Keratinocyte (primary cell): ENCODE data around the gene FOXN1. TPM values are rescaled to one million over a fixed set of nuclear protein-coding genes. Genes with fewer than 3 reads are reported as not detected.

Experiments used
- DNase-seq: peaks from one replicate; pipeline ENCODE4 v3.0.0-alpha.2; 2011; ENCODE audit warnings: low read depth, missing footprints, low spot score
- FAIRE-seq: peaks from 2 replicates; lab custom pipeline; 2011; peaks lifted over from hg19 to GRCh38; lab: Jason Lieb, UNC
- H2AFZ ChIP-seq: 2 replicates; pipeline ENCODE4 v1.6.0; 2012; ENCODE audit warnings: low read length, control low read depth, inconsistent platforms; ENCODE audit not compliant: control insufficient read depth
- H3K27ac ChIP-seq: 2 replicates; pipeline ENCODE4 v1.5.1; 2011; ENCODE audit warnings: low read length; ENCODE audit not compliant: control insufficient read depth, insufficient read depth
- H3K27me3 ChIP-seq: 3 replicates; pipeline ENCODE4 v1.6.0; 2011; ENCODE audit warnings: low read length; ENCODE audit not compliant: control insufficient read depth, insufficient read depth; ENCODE audit errors: extremely low read depth
- H3K36me3 ChIP-seq, 2 experiments: 2 replicates in 1 of 2; 3 replicates in 1 of 2; pipeline ENCODE4 v1.5.1; 2011; ENCODE audit warnings: low read length in 2 of 2, mild to moderate bottlenecking in 1 of 2; ENCODE audit not compliant: control insufficient read depth in 2 of 2, insufficient read depth in 2 of 2; ENCODE audit errors: extremely low read depth in 1 of 2
- H3K4me1 ChIP-seq: 3 replicates; pipeline ENCODE4 v1.5.1; 2011; ENCODE audit warnings: low read length; ENCODE audit not compliant: control insufficient read depth, insufficient read depth; ENCODE audit errors: extremely low read depth
- H3K4me2 ChIP-seq: 3 replicates; pipeline ENCODE4 v1.6.0; 2011; ENCODE audit warnings: low read depth, low read length; ENCODE audit not compliant: control insufficient read depth, insufficient read depth; ENCODE audit errors: extremely low read depth
- H3K4me3 ChIP-seq, 3 experiments: fragments of 200-600 bp in 1 of 3; sonication (generic) in 1 of 3; 2 replicates in 2 of 3; 3 replicates in 1 of 3; pipeline ENCODE4 v1.5.1; 2011 to 2016; ENCODE audit warnings: low read length in 3 of 3, mild to moderate bottlenecking in 3 of 3, control low read depth in 2 of 3, inconsistent platforms in 1 of 3, low read depth in 1 of 3, mixed read lengths in 1 of 3, mixed run types in 1 of 3, moderate library complexity in 1 of 3; ENCODE audit not compliant: control insufficient read depth in 2 of 3, insufficient read depth in 2 of 3; ENCODE audit errors: extremely low read depth in 1 of 3
- H3K79me2 ChIP-seq: 2 replicates; pipeline ENCODE4 v1.6.0; 2012; ENCODE audit warnings: low read length; ENCODE audit not compliant: control insufficient read depth, insufficient read depth
- H3K9ac ChIP-seq: 3 replicates; pipeline ENCODE4 v1.6.0; 2011; ENCODE audit warnings: low read length; ENCODE audit not compliant: control insufficient read depth, insufficient read depth; ENCODE audit errors: extremely low read depth
- H3K9me1 ChIP-seq: 3 replicates; pipeline ENCODE4 v1.6.0; 2011; ENCODE audit warnings: low read length; ENCODE audit not compliant: control insufficient read depth, insufficient read depth; ENCODE audit errors: extremely low read depth
- H3K9me3 ChIP-seq: 2 replicates; pipeline ENCODE4 v1.5.1; 2012; ENCODE audit warnings: low read depth, low read length; ENCODE audit not compliant: control insufficient read depth
- H4K20me1 ChIP-seq: 3 replicates; pipeline ENCODE4 v1.6.0; 2011; ENCODE audit warnings: low read length; ENCODE audit not compliant: control insufficient read depth, insufficient read depth; ENCODE audit errors: extremely low read depth
- EZH2 ChIP-seq: IDR thresholded peaks from one replicate; pipeline ENCODE4 v1.6.1; 2012; ENCODE audit warnings: inconsistent platforms, mild to moderate bottlenecking, low read length, moderate library complexity
- dilution Hi-C: fragments of 300-500 bp; cut with MboI; formaldehyde crosslinking; loops from one replicate; pipeline ENCODE4 v1.7.0; 2020; ENCODE audit warnings: low sequenced_read_pairs; ENCODE audit not compliant: extremely low pct_ligation_motif_present
- polyA plus RNA-seq, 5 experiments: library from polyadenylated mRNA; depleted of rRNA in 3 of 5; stranded (reverse) in 3 of 5; stranded (forward) in 1 of 5; unstranded in 1 of 5; fragments of >200 nt; gene quantifications; 1 replicate in 1 of 5; 2 replicates in 3 of 5; 3 replicates in 1 of 5; pipeline versions ENCODE4 v1.2.1 to v1.2.3, GENCODE V29; 2011 to 2012; ENCODE audit warnings: missing spikeins in 2 of 5, low read depth in 1 of 5, low replicate concordance in 1 of 5
- TF ChIP-seq, protein P1 (sequence below), 3 experiments: IDR thresholded peaks in 1 of 3; conservative IDR thresholded peaks in 1 of 3; optimal IDR thresholded peaks in 1 of 3; 2 replicates in 2 of 3; 3 replicates in 1 of 3; pipeline versions ENCODE3 to v1.5.1; 2011; ENCODE audit warnings: low read length in 3 of 3, mild to moderate bottlenecking in 3 of 3, moderate library complexity in 2 of 3, control low read depth in 1 of 3, inconsistent platforms in 1 of 3; ENCODE audit not compliant: insufficient read depth in 2 of 3; ENCODE audit errors: extremely low read depth in 1 of 3

The FOXN1 gene
- polyA plus RNA-seq, 1 donor (not counting 4 experiments of a cell fraction or from before 2014, with no cell fraction given) = 0.29 TPM

DNA sequence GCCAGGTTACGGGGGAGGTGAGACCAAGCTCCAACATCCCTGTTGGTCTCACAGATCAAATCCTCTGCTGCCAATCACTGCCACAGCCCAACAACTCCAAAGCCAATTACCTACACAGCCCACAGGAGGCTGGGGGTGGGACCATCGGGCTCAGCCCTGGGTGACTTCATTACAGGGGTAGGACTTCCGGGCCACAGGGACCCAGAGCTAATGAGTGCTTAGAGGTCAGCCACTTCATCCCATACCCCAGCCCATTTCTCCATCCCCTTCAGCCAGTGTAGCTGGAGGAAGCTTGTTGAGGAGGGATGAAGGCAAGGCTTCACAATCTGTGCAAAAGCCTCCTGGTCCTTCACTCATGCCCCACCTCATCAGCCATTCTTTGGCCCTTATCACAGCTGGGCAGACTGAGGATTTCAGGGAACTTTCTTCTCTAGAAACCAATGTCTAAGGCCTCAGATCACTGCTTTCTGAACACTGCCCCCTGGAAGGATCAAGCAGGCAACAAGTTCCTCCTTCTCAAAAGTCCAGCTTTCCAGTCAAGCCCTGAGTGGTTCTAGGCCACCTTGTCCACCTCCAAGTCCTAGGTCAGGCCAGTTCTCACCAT is 5.8 kb downstream of the FOXN1 start:
- H3K4me3 ChIP-seq = no peak overlapping the region
- no peaks in the 10 kb centered on the region for H4K20me1 ChIP-seq
- peaks cover 3% of the 10 kb centered on the region for H3K9me3 ChIP-seq
- H3K4me2 ChIP-seq = no peak overlapping the region
- dilution Hi-C loops = no loop called here
- no peaks in the 10 kb centered on the region for H3K9me1 ChIP-seq
- H3K4me1 ChIP-seq = peaks cover 21% of the 10 kb centered on the region
- H3K27ac ChIP-seq = no peak overlapping the region
- H3K27me3 ChIP-seq = peaks cover 10% of the 10 kb centered on the region
- H3K36me3 ChIP-seq = no peaks in the 10 kb centered on the region
- no peaks in the 10 kb centered on the region for H3K79me2 ChIP-seq
- no peak for FAIRE-seq
- H3K9ac ChIP-seq = no peak overlapping the region
- no peak overlapping the region for H2AFZ ChIP-seq
- no peak for TF ChIP-seq EZH2
- TF ChIP-seq, protein P1, sequence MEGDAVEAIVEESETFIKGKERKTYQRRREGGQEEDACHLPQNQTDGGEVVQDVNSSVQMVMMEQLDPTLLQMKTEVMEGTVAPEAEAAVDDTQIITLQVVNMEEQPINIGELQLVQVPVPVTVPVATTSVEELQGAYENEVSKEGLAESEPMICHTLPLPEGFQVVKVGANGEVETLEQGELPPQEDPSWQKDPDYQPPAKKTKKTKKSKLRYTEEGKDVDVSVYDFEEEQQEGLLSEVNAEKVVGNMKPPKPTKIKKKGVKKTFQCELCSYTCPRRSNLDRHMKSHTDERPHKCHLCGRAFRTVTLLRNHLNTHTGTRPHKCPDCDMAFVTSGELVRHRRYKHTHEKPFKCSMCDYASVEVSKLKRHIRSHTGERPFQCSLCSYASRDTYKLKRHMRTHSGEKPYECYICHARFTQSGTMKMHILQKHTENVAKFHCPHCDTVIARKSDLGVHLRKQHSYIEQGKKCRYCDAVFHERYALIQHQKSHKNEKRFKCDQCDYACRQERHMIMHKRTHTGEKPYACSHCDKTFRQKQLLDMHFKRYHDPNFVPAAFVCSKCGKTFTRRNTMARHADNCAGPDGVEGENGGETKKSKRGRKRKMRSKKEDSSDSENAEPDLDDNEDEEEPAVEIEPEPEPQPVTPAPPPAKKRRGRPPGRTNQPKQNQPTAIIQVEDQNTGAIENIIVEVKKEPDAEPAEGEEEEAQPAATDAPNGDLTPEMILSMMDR (optimal IDR thresholded peaks at IDR 0.05 in 1 of 3, IDR thresholded peaks at IDR 0.05 in 1 of 3, conservative IDR thresholded peaks at IDR 0.05 in 1 of 3; ENCODE audit: extremely low read depth in 1 of 3, insufficient read depth in 2 of 3, low read length in 3 of 3) = no peak
- no peak for DNase-seq

- Histone ChIP-seq H3K27ac (no peak overlapping the region), H2AFZ (no peak overlapping the region), H3K4me2 (no peak overlapping the region), H3K9ac (no peak overlapping the region), H3K36me3 (no peaks in the 10 kb centered on the region), H3K4me1 (peaks cover 8% of the 10 kb centered on the region), H3K27me3 (peaks cover 10% of the 10 kb centered on the region), H4K20me1 (no peaks in the 10 kb centered on the region), H3K9me3 (peaks cover 3% of the 10 kb centered on the region), H3K9me1 (no peaks in the 10 kb centered on the region), H3K79me2 (no peaks in the 10 kb centered on the region), H3K4me3 (no peak overlapping the region)
- dilution Hi-C loops = no loop called here
- TF ChIP-seq, protein P1 (optimal IDR thresholded peaks at IDR 0.05 in 1 of 3, IDR thresholded peaks at IDR 0.05 in 1 of 3, conservative IDR thresholded peaks at IDR 0.05 in 1 of 3; ENCODE audit: extremely low read depth in 1 of 3, insufficient read depth in 2 of 3, low read length in 3 of 3) = no peak
- TF ChIP-seq EZH2 = no peak
- DNase-seq = no peak
- FAIRE-seq = no peak
Measured at GRCh38 chr17:28513476-28513875, 7.3 kb downstream of the FOXN1 start.
